GM21515 (cell line): ENCODE measurements around the gene IL1RL1.
"Not testable (repeated sequence)": the region's sequence is repeated elsewhere in the genome, so short reads cannot be mapped to it uniquely, and the experiment has no call there.

Experiments
- ATAC-seq: cut with Tn5 transposase; IDR thresholded peaks from one replicate; pipeline ENCODE4 v1.9.1; 2021; ENCODE audit not compliant: unreplicated experiment

Gene IL1RL1

GRCh38 chr2:102291319-102292075 is 19.9 kb upstream of the IL1RL1 start:
- ATAC-seq = no peak

- ATAC-seq = no peak
Measured at GRCh38 chr2:102294802-102295489, 16.4 kb upstream of the IL1RL1 start.

- ATAC-seq = no peak
Measured at GRCh38 chr2:102295566-102295965, 15.8 kb upstream of the IL1RL1 start.

- ATAC-seq = no peak
Measured at GRCh38 chr2:102296449-102296848, 14.9 kb upstream of the IL1RL1 start.

- no peak for ATAC-seq
Measured at GRCh38 chr2:102297891-102298290, 13.5 kb upstream of the IL1RL1 start.

GRCh38 chr2:102301867-102302362 is 9.4 kb upstream of the IL1RL1 start:
- ATAC-seq = peak; percentile 80

GRCh38 chr2:102302458-102302857 is 8.9 kb upstream of the IL1RL1 start:
- ATAC-seq = no peak

GRCh38 chr2:102303589-102303988 is 7.8 kb upstream of the IL1RL1 start:
- ATAC-seq = no peak

- no peak for ATAC-seq
Measured at GRCh38 chr2:102304268-102304667, 7.1 kb upstream of the IL1RL1 start.

- ATAC-seq = no peak
Measured at GRCh38 chr2:102304711-102305611, 6.4 kb upstream of the IL1RL1 start.

GRCh38 chr2:102306125-102306524 is 5.2 kb upstream of the IL1RL1 start:
- ATAC-seq = no peak

- ATAC-seq = no peak
Measured at GRCh38 chr2:102313025-102313424, 1.7 kb downstream of the IL1RL1 start.

- no peak for ATAC-seq
Measured at GRCh38 chr2:102313471-102313870, 2.1 kb downstream of the IL1RL1 start.

- no peak for ATAC-seq
Measured at GRCh38 chr2:102313950-102314349, 2.6 kb downstream of the IL1RL1 start.

GRCh38 chr2:102315921-102316320 is 4.6 kb downstream of the IL1RL1 start:
- ATAC-seq = no peak

GRCh38 chr2:102317715-102318114 is 6.4 kb downstream of the IL1RL1 start:
- no peak for ATAC-seq

GRCh38 chr2:102318437-102318836 is 7.1 kb downstream of the IL1RL1 start:
- ATAC-seq = no peak

- no peak for ATAC-seq
Measured at GRCh38 chr2:102321941-102322719, 10.8 kb downstream of the IL1RL1 start.

GRCh38 chr2:102324914-102325313 is 13.6 kb downstream of the IL1RL1 start:
- ATAC-seq = not testable (repeated sequence)

GRCh38 chr2:102331311-102331980 is 20.1 kb downstream of the IL1RL1 start:
- no peak for ATAC-seq
